Measurements from ENCODE around the gene PDIA3.

DNA sequence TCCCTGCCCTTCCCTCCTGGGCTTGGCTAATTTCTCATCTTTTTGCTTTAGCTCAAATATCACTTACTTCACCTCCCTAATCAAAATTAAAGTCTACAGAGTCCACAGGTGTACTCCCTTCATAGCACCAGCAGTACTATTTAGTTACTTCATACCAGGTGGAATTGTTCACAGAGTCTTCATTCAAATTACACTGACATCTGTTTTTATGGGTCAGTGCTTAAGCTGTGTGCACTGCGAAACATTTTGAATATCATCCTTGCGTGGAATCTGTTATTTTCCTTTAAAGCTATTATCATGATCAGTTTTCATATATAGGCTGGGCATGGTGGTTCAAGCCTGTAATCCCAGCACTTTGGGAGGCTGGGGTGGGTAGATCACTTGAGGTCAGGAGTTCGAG lies 43.2 kb downstream of the PDIA3 start:
- TF ChIP-seq, protein P1, sequence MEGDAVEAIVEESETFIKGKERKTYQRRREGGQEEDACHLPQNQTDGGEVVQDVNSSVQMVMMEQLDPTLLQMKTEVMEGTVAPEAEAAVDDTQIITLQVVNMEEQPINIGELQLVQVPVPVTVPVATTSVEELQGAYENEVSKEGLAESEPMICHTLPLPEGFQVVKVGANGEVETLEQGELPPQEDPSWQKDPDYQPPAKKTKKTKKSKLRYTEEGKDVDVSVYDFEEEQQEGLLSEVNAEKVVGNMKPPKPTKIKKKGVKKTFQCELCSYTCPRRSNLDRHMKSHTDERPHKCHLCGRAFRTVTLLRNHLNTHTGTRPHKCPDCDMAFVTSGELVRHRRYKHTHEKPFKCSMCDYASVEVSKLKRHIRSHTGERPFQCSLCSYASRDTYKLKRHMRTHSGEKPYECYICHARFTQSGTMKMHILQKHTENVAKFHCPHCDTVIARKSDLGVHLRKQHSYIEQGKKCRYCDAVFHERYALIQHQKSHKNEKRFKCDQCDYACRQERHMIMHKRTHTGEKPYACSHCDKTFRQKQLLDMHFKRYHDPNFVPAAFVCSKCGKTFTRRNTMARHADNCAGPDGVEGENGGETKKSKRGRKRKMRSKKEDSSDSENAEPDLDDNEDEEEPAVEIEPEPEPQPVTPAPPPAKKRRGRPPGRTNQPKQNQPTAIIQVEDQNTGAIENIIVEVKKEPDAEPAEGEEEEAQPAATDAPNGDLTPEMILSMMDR (conservative IDR thresholded peaks at IDR 0.05; ENCODE audit: low read depth, low read length), result no peak
- TF ChIP-seq EZH2 (IDR thresholded peaks at IDR 0.05; ENCODE audit: borderline replicate concordance, low read depth, low read length, poor library complexity, severe bottlenecking), result no peak
